GM03348 (cell line): ENCODE data around the gene RELL1.
"Not testable (repeated sequence)": the region's sequence is repeated elsewhere in the genome, so short reads cannot be mapped to it uniquely, and the experiment has no call there.

Source experiments
- DNase-seq: peaks from one replicate; pipeline ENCODE4 v3.0.0; 2012; ENCODE audit warnings: low spot score

Gene RELL1

GRCh38 chr4:37693030-37693429 lies 6.9 kb upstream of the RELL1 start:
- DNase-seq, result no peak

- no peak for DNase-seq
These were observed 4.8 kb upstream of the RELL1 start for GRCh38 chr4:37690976-37691375.

- DNase-seq, result peak; percentile 25
These were observed 3.3 kb upstream of the RELL1 start for GRCh38 chr4:37689353-37690095.

- no peak for DNase-seq
These were observed 1.5 kb upstream of the RELL1 start for GRCh38 chr4:37687681-37688080.

DNA sequence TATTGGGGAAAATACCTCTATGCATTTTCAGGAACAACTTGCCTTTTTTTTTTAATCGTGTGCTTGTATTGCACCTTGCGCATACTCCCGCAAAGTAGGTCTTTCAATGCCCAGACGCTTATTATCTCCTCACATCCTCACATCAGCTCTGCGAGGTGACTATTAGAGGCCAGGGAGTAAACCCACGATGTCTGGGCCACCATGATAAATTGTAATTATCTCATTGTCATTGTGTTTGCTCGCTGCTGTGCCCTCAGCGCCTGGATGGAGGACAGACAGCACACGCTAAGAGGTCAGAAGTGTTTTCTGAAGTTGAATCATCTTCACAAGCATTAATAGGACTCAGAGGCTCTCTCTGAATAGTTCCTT lies 1.0 kb upstream of the RELL1 start:
- DNase-seq, result no peak

DNA sequence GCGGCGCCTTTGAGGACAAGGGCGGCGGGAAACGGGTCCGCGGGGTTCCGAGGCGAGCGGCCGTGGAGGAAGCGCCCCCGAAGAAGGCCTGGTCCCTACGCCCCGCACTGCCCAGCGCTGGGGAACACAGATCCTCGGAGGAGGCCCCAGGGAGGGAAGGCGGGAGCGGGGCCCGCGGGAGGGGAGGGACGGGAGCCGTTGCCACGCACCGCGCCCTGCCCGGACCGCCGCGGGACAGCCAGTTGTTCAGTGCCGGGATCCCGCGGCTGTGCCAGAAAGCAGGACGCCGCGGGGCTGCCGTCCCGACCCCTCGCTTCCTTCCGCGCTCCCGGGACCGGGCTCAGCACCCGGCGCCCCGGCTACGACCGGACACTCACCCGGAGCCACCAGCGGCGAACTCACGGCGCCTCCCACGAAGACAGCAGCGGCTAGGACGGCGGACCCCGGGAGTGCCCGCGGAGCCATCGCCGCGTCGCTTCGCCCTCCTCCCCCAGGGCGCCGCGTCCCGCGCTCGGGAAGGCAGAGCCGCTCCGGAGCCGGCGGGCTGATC lies 278 bp downstream of the RELL1 start:
- peak; percentile 70 for DNase-seq

GRCh38 chr4:37685161-37685822 lies 884 bp downstream of the RELL1 start:
- peak; percentile 49 for DNase-seq

- DNase-seq, result no peak
These were observed 2.0 kb downstream of the RELL1 start for GRCh38 chr4:37684154-37684553.

- no peak for DNase-seq
These were observed 3.3 kb downstream of the RELL1 start for GRCh38 chr4:37682701-37683401.

GRCh38 chr4:37680089-37680488 lies 6.1 kb downstream of the RELL1 start:
- no peak for DNase-seq

- DNase-seq, result no peak
These were observed 6.9 kb downstream of the RELL1 start for GRCh38 chr4:37679301-37679700.

DNA sequence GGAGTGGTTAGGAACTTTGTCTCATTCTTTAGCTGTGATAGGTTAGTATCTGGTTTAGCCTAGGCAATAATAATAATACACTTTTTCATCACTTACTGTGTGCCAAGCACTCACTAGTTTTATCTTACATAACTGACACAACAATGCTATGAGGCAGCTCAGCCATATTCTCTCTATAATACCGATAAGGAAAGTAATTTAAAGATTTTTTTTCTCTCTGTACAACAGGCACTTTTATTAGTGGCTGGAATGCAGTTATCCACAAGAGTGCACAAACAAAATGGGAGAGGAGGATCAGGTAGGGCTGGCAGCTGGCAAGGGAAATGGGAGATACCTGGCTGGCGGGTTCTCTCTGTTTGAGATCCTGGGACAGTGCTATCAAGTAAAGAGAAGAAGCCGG lies 7.6 kb downstream of the RELL1 start:
- DNase-seq, result no peak

GRCh38 chr4:37675587-37676290 lies 10.4 kb downstream of the RELL1 start:
- no peak for DNase-seq

GRCh38 chr4:37674439-37674838 lies 11.7 kb downstream of the RELL1 start:
- no peak for DNase-seq

GRCh38 chr4:37673538-37674192 lies 12.5 kb downstream of the RELL1 start:
- no peak for DNase-seq

- no peak for DNase-seq
These were observed 15.1 kb downstream of the RELL1 start for GRCh38 chr4:37671072-37671471.

GRCh38 chr4:37670249-37670648 lies 15.9 kb downstream of the RELL1 start:
- DNase-seq, result no peak

DNA sequence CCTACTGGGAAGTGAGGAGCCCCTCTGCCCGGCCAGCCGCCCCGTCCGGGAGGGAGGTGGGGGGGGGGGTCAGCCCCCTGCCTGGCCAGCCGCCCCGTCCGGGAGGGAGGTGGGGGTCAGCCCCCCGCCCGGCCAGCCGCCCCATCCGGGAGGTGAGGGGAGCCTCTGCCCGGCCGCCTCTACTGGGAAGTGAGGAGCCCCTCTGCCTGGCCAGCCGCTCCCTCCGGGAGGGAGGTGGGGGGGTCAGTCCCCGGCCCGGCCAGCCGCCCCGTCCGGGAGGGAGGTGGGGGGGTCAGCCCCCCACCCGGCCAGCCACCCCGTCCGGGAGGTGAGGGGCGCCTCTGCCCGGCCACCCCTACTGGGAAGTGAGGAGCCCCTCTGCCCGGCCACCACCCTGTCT lies 17.1 kb downstream of the RELL1 start:
- not testable (repeated sequence) for DNase-seq

DNA sequence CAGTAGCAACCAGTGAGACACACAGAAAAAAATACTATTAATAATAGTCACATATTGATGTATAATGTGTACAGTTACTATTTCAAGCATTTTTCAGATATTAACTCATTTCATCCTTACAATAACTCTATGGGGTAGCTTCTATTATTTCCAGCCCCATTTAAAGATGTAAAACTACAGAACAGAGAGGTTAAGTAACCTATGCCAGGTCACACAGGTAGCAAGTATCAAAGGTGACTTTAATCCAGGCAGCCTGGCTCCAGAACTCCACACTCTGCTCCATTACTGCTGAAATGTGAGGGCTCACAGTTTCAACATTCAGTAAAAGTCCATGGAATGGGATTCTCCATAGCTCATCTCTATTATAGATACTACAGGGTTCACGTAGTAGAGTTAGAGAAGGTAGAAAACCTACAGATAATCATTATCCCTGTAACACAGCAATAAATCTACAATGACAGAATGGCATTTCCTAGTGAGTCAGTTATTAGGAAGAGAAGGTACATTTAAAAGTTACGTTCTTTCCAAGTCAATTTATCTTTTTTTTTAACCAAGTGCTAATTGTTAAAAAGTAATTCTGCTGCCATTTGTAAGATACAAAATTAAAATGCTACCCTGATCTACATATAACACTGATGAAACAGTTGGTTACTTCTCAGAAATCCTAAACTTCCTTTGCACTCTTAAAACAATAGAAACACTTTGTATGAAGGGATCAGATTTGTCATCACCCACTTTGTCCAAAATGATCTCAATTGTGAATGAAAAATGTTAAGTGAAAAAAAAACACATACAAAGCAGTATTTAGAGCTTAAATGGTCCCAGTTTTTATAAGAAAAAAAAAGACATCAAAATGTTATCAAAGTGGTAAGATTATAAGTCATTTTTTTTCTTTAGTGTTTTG lies 18.7 kb downstream of the RELL1 start:
- DNase-seq, result no peak

DNA sequence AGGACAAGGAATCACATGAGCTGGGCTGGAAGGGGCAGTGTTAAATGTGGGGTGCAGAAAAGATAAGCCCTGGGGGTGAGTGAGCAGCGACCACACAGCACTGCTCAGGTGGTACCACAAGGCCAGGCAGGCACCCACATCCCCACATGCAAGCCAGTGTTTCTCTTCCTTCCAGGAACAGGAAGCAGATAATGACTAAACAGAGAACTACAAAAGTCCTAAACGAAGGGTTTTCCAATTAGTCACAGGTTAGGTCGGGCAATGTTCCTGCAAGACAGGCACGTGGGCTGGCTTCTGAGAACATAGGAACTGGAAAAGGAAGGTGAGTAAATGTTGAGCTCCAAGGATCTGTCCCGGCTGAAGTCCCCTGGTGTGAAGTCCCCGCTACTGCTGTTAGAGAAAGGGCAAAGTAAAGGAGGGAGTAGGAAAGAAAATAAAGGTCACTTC lies 19.5 kb downstream of the RELL1 start:
- DNase-seq, result peak; percentile 71
